Measurements from ENCODE around the gene KCNAB2. TPM values are rescaled to one million over a fixed set of nuclear protein-coding genes. Genes with fewer than 3 reads are reported as not detected.

KCNAB2 gene
- total and polyA plus RNA-seq, 2 donors (not counting 1 experiment from before 2014, with no cell fraction given), result 90.7 to 143 TPM

DNA sequence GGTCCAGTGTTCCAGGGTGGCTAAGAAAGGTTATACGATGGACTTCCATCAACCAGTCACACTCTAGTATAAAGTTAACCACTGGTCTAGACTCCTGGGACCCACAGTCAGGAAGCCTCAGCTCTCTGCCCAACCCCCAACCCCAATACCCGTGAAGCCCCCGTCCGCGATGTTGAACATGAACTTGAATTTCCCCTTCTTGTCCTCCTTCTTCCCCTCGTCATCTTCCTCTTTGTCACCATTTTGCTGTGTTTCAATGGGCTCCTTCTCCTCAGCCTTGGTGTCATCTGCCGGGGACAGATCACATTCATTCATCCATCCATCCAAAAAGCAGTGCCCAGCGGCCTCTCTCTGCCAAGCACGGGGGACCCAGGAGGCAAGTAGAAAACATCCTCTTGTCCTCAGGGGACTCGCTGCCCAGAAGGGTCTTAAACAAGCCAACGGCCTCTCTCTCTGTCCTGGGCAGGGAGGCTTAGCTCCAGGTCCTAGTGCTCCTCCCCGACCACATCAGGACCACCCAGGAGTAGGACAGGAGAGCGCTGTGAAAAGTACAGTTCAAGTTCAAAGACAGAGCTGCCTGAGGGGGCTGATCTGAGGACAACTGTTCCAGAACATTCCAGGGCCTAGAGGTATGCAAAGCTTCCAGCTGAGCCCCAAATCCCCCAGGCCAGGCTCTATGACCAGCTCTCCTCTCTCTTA, 66.5 kb downstream of the KCNAB2 start:
- H3K4me1 Mint-ChIP-seq, result no peaks in the 10 kb centered on the region
- Histone ChIP-seq H2AFZ (ENCODE audit: insufficient read depth, low read depth, low read length, poor library complexity, severe bottlenecking) (no peak overlapping the region), H3K79me2 (ENCODE audit: control insufficient read depth, insufficient read depth, low read length) (no peaks in the 10 kb centered on the region), H3K9ac (ENCODE audit: low read length) (no peak overlapping the region), H3K9me3 (ENCODE audit: control extremely low read depth in 1 of 3, control insufficient read depth in 2 of 3, insufficient read depth in 1 of 3, low read length in 2 of 3) (peaks cover 0 to 10% (median 4%) of the 10 kb centered on the region in 3 donors), H3K4me3 (ENCODE audit: control extremely low read depth in 1 of 5, extremely low read depth in 1 of 5, insufficient read depth in 1 of 5, low read depth in 2 of 5, low read length in 4 of 5) (no peak overlapping the region), H4K20me1 (ENCODE audit: control insufficient read depth, insufficient read depth, low read length, poor library complexity, severe bottlenecking) (no peaks in the 10 kb centered on the region), H3K4me2 (replicated peaks; ENCODE audit: low read depth, low read length, poor library complexity, severe bottlenecking) (no peak overlapping the region), H3K4me1 (ENCODE audit: control insufficient read depth in 2 of 2, insufficient read depth in 2 of 2, low read length in 2 of 2) (no peaks in the 10 kb centered on the region), H3K36me3 (replicated peaks in 1 of 2; ENCODE audit: control extremely low read depth in 1 of 2, control insufficient read depth in 1 of 2, extremely low read depth in 1 of 2, insufficient read depth in 2 of 2, low read length in 1 of 2) (no peaks in the 10 kb centered on the region), H3K27me3 (replicated peaks in 1 of 4; ENCODE audit: control extremely low read depth in 1 of 4, control insufficient read depth in 3 of 4, insufficient read depth in 4 of 4, low read length in 3 of 4) (peaks cover 0 to 4% (median 0%) of the 10 kb centered on the region in 4 experiments), H3K27ac (ENCODE audit: low read length in 2 of 2) (no peak overlapping the region)
- H3K9me3 Mint-ChIP-seq (ENCODE audit: insufficient read depth), result peaks cover 9% of the 10 kb centered on the region
- H3K27me3 Mint-ChIP-seq, result peaks cover 12% of the 10 kb centered on the region
- POLR2A ChIA-PET, result no interaction called here
- no peak overlapping the region for H3K4me3 Mint-ChIP-seq
- no peak for DNase-seq
- WGBS (ENCODE audit: insufficient coverage), result 88% methylated on average over 13 of the region's 13 CpGs
- TF ChIP-seq EZH2 (IDR thresholded peaks at IDR 0.05; ENCODE audit: borderline replicate concordance, insufficient read depth, low read depth, low read length, poor library complexity, severe bottlenecking), result no peak
- TF ChIP-seq, protein P1, sequence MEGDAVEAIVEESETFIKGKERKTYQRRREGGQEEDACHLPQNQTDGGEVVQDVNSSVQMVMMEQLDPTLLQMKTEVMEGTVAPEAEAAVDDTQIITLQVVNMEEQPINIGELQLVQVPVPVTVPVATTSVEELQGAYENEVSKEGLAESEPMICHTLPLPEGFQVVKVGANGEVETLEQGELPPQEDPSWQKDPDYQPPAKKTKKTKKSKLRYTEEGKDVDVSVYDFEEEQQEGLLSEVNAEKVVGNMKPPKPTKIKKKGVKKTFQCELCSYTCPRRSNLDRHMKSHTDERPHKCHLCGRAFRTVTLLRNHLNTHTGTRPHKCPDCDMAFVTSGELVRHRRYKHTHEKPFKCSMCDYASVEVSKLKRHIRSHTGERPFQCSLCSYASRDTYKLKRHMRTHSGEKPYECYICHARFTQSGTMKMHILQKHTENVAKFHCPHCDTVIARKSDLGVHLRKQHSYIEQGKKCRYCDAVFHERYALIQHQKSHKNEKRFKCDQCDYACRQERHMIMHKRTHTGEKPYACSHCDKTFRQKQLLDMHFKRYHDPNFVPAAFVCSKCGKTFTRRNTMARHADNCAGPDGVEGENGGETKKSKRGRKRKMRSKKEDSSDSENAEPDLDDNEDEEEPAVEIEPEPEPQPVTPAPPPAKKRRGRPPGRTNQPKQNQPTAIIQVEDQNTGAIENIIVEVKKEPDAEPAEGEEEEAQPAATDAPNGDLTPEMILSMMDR (IDR thresholded peaks at IDR 0.05), result no peak
- no peak for ATAC-seq (ENCODE audit: low read depth)
- intact Hi-C loops (cut with micrococcal nuclease), result no loop called here
- H3K27ac Mint-ChIP-seq, result no peak overlapping the region
- CTCF ChIA-PET, result no interaction called here

DNA sequence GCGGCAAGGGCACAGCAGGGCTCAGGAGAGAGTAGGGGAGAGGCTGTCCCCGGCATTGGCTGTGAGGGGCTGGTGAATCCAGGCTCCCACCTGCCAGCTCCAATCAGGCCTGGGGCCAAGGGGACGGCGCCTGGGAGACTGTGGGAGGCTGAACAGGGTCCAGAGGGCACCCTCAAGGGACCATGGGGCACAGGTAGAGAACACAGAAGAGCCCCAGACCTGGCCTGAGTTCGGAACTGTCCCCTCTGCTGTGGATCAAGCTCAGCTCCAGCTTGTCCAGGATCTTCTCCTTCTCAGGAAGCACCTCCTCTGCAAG, 67.0 kb downstream of the KCNAB2 start:
- peaks cover 12% of the 10 kb centered on the region for H3K27me3 Mint-ChIP-seq
- ATAC-seq (ENCODE audit: low read depth) (no peak), DNase-seq (no peak)
- Histone ChIP-seq H3K4me3 (ENCODE audit: control extremely low read depth in 1 of 5, extremely low read depth in 1 of 5, insufficient read depth in 1 of 5, low read depth in 2 of 5, low read length in 4 of 5) (no peak overlapping the region), H3K9me3 (ENCODE audit: control extremely low read depth in 1 of 3, control insufficient read depth in 2 of 3, insufficient read depth in 1 of 3, low read length in 2 of 3) (peaks cover 0 to 10% (median 8%) of the 10 kb centered on the region in 3 donors), H3K4me1 (ENCODE audit: control insufficient read depth in 2 of 2, insufficient read depth in 2 of 2, low read length in 2 of 2) (no peaks in the 10 kb centered on the region), H2AFZ (ENCODE audit: insufficient read depth, low read depth, low read length, poor library complexity, severe bottlenecking) (no peak overlapping the region), H3K27me3 (replicated peaks in 1 of 4; ENCODE audit: control extremely low read depth in 1 of 4, control insufficient read depth in 3 of 4, insufficient read depth in 4 of 4, low read length in 3 of 4) (peaks cover 0 to 4% (median 0%) of the 10 kb centered on the region in 4 experiments), H3K27ac (ENCODE audit: low read length in 2 of 2) (no peak overlapping the region), H3K4me2 (replicated peaks; ENCODE audit: low read depth, low read length, poor library complexity, severe bottlenecking) (no peak overlapping the region), H4K20me1 (ENCODE audit: control insufficient read depth, insufficient read depth, low read length, poor library complexity, severe bottlenecking) (no peaks in the 10 kb centered on the region), H3K9ac (ENCODE audit: low read length) (no peak overlapping the region), H3K79me2 (ENCODE audit: control insufficient read depth, insufficient read depth, low read length) (no peaks in the 10 kb centered on the region), H3K36me3 (replicated peaks in 1 of 2; ENCODE audit: control extremely low read depth in 1 of 2, control insufficient read depth in 1 of 2, extremely low read depth in 1 of 2, insufficient read depth in 2 of 2, low read length in 1 of 2) (no peaks in the 10 kb centered on the region)
- ChIA-PET POLR2A (no interaction called here), CTCF (no interaction called here)
- TF ChIP-seq, protein P1 (IDR thresholded peaks at IDR 0.05), result no peak
- TF ChIP-seq EZH2 (IDR thresholded peaks at IDR 0.05; ENCODE audit: borderline replicate concordance, insufficient read depth, low read depth, low read length, poor library complexity, severe bottlenecking), result no peak
- H3K27ac Mint-ChIP-seq, result no peak overlapping the region
- no peaks in the 10 kb centered on the region for H3K4me1 Mint-ChIP-seq
- H3K4me3 Mint-ChIP-seq, result no peak overlapping the region
- intact Hi-C loops (cut with micrococcal nuclease), result no loop called here
- H3K9me3 Mint-ChIP-seq (ENCODE audit: insufficient read depth), result peaks cover 9% of the 10 kb centered on the region
- 67% methylated on average over 4 of the region's 5 CpGs for WGBS (ENCODE audit: insufficient coverage)
